Measurements from ENCODE around the gene DLG2.

DLG2 gene

GRCh38 chr11:83728281-83728680, 1898.9 kb downstream of the DLG2 start:
- no peaks in the 10 kb centered on the region for H3K36me3 ChIP-seq (ENCODE audit: control insufficient read depth, low read length)

DNA sequence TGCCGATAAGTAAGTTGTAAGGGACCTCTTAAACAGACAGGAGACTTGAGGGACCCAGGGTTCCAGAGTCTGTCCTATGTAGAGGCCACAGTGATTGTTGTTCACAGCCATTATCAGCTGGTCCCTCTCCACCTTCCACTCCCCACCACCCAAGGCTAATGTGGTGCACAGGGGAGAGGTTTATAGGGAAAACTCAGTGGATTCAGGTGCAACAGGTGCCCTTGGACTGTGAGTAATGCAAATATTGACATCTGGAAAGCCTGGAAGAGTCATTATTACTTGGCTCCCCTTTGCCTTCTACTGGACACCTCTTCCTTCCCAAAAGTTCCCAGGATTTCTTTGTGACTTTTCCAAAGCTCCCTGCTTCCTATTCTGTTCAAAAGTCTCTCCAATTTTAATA, 1899.9 kb downstream of the DLG2 start:
- H3K9me2 ChIP-seq (replicated peaks; ENCODE audit: control insufficient read depth, low read length): no peaks in the 10 kb centered on the region
- H3K4me3 ChIP-seq (ENCODE audit: low read length): no peak overlapping the region
- H3K4me2 ChIP-seq (ENCODE audit: low read length): no peak overlapping the region
- H4K20me1 ChIP-seq (ENCODE audit: control insufficient read depth, insufficient read depth, low read depth, low read length): no peaks in the 10 kb centered on the region
- no peaks in the 10 kb centered on the region for H3K9me3 ChIP-seq (ENCODE audit: control insufficient read depth, insufficient read depth, low read length)
- no peaks in the 10 kb centered on the region for H3K36me3 ChIP-seq (ENCODE audit: control insufficient read depth, low read length)
- no peak for TF ChIP-seq CTCF (IDR thresholded peaks at IDR 0.05; ENCODE audit: low read depth, low read length, poor library complexity, severe bottlenecking)
- no peak for TF ChIP-seq EZH2phosphoT487 (IDR thresholded peaks at IDR 0.05; ENCODE audit: borderline replicate concordance, low read length)
- H3K27ac ChIP-seq (ENCODE audit: low read depth, low read length): no peak overlapping the region
- peaks cover 19% of the 10 kb centered on the region for H3K4me1 ChIP-seq (ENCODE audit: control insufficient read depth, low read length)
- no peaks in the 10 kb centered on the region for H3F3A ChIP-seq (ENCODE audit: control insufficient read depth, insufficient read depth)
- no peaks in the 10 kb centered on the region for H3K79me2 ChIP-seq (ENCODE audit: control insufficient read depth, low read length)
- peaks cover 19% of the 10 kb centered on the region for H3K27me3 ChIP-seq (ENCODE audit: control insufficient read depth, low read length)

More at GRCh38 chr11:83728281-83728680, 1898.9 kb downstream of the DLG2 start:
- Histone ChIP-seq H3K27ac (ENCODE audit: low read depth, low read length) (no peak overlapping the region), H3K4me2 (ENCODE audit: low read length) (no peak overlapping the region), H3K4me1 (ENCODE audit: control insufficient read depth, low read length) (peaks cover 19% of the 10 kb centered on the region), H3K9me2 (replicated peaks; ENCODE audit: control insufficient read depth, low read length) (no peaks in the 10 kb centered on the region), H3K27me3 (ENCODE audit: control insufficient read depth, low read length) (peaks cover 20% of the 10 kb centered on the region), H4K20me1 (ENCODE audit: control insufficient read depth, insufficient read depth, low read depth, low read length) (no peaks in the 10 kb centered on the region), H3K79me2 (ENCODE audit: control insufficient read depth, low read length) (no peaks in the 10 kb centered on the region), H3F3A (ENCODE audit: control insufficient read depth, insufficient read depth) (no peaks in the 10 kb centered on the region), H3K4me3 (ENCODE audit: low read length) (no peak overlapping the region), H3K9me3 (ENCODE audit: control insufficient read depth, insufficient read depth, low read length) (no peaks in the 10 kb centered on the region)
- TF ChIP-seq EZH2phosphoT487 (IDR thresholded peaks at IDR 0.05; ENCODE audit: borderline replicate concordance, low read length) (no peak), CTCF (IDR thresholded peaks at IDR 0.05; ENCODE audit: low read depth, low read length, poor library complexity, severe bottlenecking) (no peak)

GRCh38 chr11:83726316-83726715, 1900.8 kb downstream of the DLG2 start:
- no peak overlapping the region for H3K4me3 ChIP-seq (ENCODE audit: low read length)
- no peaks in the 10 kb centered on the region for H3K9me2 ChIP-seq (replicated peaks; ENCODE audit: control insufficient read depth, low read length)
- H3K4me2 ChIP-seq (ENCODE audit: low read length): no peak overlapping the region
- no peaks in the 10 kb centered on the region for H3F3A ChIP-seq (ENCODE audit: control insufficient read depth, insufficient read depth)
- peaks cover 19% of the 10 kb centered on the region for H3K27me3 ChIP-seq (ENCODE audit: control insufficient read depth, low read length)
- no peaks in the 10 kb centered on the region for H3K36me3 ChIP-seq (ENCODE audit: control insufficient read depth, low read length)
- TF ChIP-seq CTCF (IDR thresholded peaks at IDR 0.05; ENCODE audit: low read depth, low read length, poor library complexity, severe bottlenecking): no peak
- H3K4me1 ChIP-seq (ENCODE audit: control insufficient read depth, low read length): peaks cover 19% of the 10 kb centered on the region
- H4K20me1 ChIP-seq (ENCODE audit: control insufficient read depth, insufficient read depth, low read depth, low read length): no peaks in the 10 kb centered on the region
- no peaks in the 10 kb centered on the region for H3K79me2 ChIP-seq (ENCODE audit: control insufficient read depth, low read length)
- H3K27ac ChIP-seq (ENCODE audit: low read depth, low read length): no peak overlapping the region
- H3K9me3 ChIP-seq (ENCODE audit: control insufficient read depth, insufficient read depth, low read length): no peaks in the 10 kb centered on the region

GRCh38 chr11:83725728-83726127, 1901.4 kb downstream of the DLG2 start:
- Histone ChIP-seq H3K27me3 (ENCODE audit: control insufficient read depth, low read length) (peaks cover 19% of the 10 kb centered on the region), H3K9me3 (ENCODE audit: control insufficient read depth, insufficient read depth, low read length) (no peaks in the 10 kb centered on the region), H3K4me2 (ENCODE audit: low read length) (0 out of 2 replicates have a peak overlapping the region, but pooled peaks have one; percentile 5), H3K27ac (ENCODE audit: low read depth, low read length) (no peak overlapping the region), H3K4me3 (ENCODE audit: low read length) (no peak overlapping the region), H3K79me2 (ENCODE audit: control insufficient read depth, low read length) (no peaks in the 10 kb centered on the region), H3K36me3 (ENCODE audit: control insufficient read depth, low read length) (no peaks in the 10 kb centered on the region), H3K9me2 (replicated peaks; ENCODE audit: control insufficient read depth, low read length) (no peaks in the 10 kb centered on the region), H3F3A (ENCODE audit: control insufficient read depth, insufficient read depth) (no peaks in the 10 kb centered on the region), H4K20me1 (ENCODE audit: control insufficient read depth, insufficient read depth, low read depth, low read length) (no peaks in the 10 kb centered on the region), H3K4me1 (ENCODE audit: control insufficient read depth, low read length) (peaks cover 19% of the 10 kb centered on the region)
- TF ChIP-seq CTCF (IDR thresholded peaks at IDR 0.05; ENCODE audit: low read depth, low read length, poor library complexity, severe bottlenecking) (no peak), EZH2phosphoT487 (IDR thresholded peaks at IDR 0.05; ENCODE audit: borderline replicate concordance, low read length) (no peak)

Data from DOHH2 (cell line).